ENCODE results near the gene ACP4. TPM values are rescaled to one million over a fixed set of nuclear protein-coding genes. Genes with fewer than 3 reads are reported as not detected.

The ACP4 gene, protein sequence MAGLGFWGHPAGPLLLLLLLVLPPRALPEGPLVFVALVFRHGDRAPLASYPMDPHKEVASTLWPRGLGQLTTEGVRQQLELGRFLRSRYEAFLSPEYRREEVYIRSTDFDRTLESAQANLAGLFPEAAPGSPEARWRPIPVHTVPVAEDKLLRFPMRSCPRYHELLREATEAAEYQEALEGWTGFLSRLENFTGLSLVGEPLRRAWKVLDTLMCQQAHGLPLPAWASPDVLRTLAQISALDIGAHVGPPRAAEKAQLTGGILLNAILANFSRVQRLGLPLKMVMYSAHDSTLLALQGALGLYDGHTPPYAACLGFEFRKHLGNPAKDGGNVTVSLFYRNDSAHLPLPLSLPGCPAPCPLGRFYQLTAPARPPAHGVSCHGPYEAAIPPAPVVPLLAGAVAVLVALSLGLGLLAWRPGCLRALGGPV
- total RNA-seq: not detected in 2 replicates

GRCh38 chr19:50790396-50790795 lies at the start of gene ACP4:
Gene ACP4, plus strand, starts transcription at chr19:50790415. Its CDS starts 0 bp downstream, at chr19:50790415.

DNA sequence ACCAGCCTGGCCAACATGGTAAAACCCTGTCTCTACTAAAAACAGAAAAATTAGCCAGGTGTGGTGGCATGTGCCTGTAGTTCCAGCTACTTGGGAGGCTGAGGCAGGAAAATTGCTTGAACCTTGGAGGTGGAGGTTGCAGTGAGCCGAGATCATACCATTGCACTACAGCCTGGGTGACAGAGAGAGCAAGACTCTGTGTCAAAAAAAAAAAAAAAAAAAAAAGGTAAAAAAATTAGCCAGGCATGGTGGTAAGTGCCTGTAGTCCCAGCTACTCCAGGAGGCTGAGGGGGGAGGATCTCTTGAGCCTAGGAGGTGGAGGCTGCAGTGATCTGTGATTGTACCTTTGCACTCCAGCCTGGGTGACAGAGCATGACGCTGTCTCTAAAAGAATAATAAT lies 20.1 kb upstream of the ACP4 start, which contains the start of gene GPR32:
GPR32 (plus strand) TSS at position 301 of the 400 bp plus-strand sequence. CDS start 137 bp downstream, outside the sequence.

DNA sequence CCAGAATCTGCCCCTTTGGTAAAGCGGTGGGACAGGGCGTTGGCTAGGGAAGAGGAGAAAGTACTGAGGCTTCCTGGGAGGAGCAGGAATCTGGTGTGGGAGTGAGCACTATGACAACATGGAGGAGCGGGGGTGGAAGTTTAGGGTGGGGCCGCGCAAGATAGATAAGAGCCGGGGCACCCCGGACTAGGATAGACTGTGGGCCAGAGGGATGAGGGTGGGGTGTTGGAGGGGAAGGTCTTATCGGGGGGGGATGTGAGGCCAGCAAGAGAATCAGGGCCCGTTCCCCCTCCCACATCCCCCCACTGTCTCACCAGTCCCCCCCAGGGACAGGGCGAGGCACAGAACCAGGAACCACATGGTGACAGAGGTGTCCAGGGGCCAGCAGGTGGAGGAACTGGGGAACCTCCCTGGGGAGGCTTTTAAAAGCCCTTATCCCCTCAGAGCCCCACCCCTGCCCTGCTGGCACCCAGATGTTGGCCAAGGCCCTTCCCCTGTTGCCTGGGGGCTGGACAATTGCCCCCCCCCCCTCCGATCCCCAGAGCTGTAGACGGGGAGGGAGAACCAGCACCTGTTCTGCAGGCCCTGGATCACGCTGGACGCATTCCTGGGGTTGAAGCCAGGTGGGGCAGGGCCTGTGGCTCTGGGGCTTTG lies 33.3 kb downstream of the ACP4 start, which contains the start of gene KLK1:
KLK1 (minus strand) TSS at position 399 of the 654 bp plus-strand sequence; CDS start at position 360, 39 bp downstream.

DNA sequence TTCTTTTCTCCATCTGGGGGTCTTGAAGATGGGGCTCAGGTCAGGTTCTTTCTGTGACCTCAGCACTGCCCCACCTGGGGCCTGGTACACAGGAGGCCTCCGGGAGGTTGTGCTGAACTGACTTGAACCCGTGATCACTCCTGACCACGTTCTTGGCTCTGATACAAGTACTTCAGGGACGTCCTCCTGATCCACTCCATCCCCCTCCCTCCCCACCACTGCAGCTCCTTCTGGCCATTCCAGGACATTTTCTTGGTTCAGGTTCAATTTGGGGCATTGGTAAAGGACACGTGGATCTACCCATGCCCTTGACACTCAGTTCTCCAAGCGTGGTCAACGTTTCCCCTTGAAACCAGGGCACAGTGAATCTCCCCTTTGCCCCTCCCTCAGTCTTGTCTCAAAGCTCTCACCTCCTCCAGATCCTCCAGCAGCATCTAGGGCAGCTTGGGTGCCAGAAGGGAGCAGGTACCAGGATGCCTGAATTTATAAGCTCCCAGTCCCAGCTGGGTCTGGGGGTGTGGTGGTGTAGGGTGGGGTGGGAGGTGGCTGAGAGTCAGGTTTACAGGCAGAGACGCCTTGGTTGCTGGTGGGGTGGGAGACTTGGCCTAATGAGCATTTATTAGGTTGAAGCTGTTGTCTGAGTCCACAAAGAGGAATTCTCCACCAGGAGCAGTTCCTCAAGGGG lies 43.0 kb downstream of the ACP4 start, which contains the start of gene KLK15:
KLK15 (minus strand) TSS at position 458 of the 685 bp plus-strand sequence. CDS start 2,082 bp downstream, outside the sequence.

Other genes with a start within 250 kb of the ACP4 start
- not detected in 2 replicates for gene LRRC4B, start 222.0 kb upstream of the ACP4 start, total RNA-seq
- gene SYT3, start 150.5 kb upstream of the ACP4 start, total RNA-seq: not detected in 2 replicates
- 0.68 TPM in 1 of 2 replicates, not detected in the other for gene C19orf81, start 141.0 kb upstream of the ACP4 start, total RNA-seq
- under 0.01 TPM in 1 of 2 replicates, not detected in the other for gene SHANK1, start 70.6 kb upstream of the ACP4 start, total RNA-seq
- gene CLEC11A, start 67.1 kb upstream of the ACP4 start, total RNA-seq: under 0.01 and 0.07 TPM in 2 replicates
- not detected in 2 replicates for gene GPR32, start 20.0 kb upstream of the ACP4 start, total RNA-seq
- gene KLK1, start 33.4 kb downstream of the ACP4 start, total RNA-seq: 0.14 TPM in 1 of 2 replicates, not detected in the other
- gene KLK15, start 43.2 kb downstream of the ACP4 start, total RNA-seq: not detected in 2 replicates
- gene KLK3, start 64.5 kb downstream of the ACP4 start, total RNA-seq: not detected in 2 replicates
- not detected in 2 replicates for gene KLK2, start 83.0 kb downstream of the ACP4 start, total RNA-seq
- not detected in 2 replicates for gene KLK4, start 121.0 kb downstream of the ACP4 start, total RNA-seq
- gene KLK5, start 162.6 kb downstream of the ACP4 start, total RNA-seq: 25.0 and 189 TPM in 2 replicates
- gene KLK6, start 179.2 kb downstream of the ACP4 start, total RNA-seq: 2.5 and 3.4 TPM in 2 replicates
- 15.0 and 22.9 TPM in 2 replicates for gene KLK7, start 193.5 kb downstream of the ACP4 start, total RNA-seq
- gene KLK8, start 211.2 kb downstream of the ACP4 start, total RNA-seq: 27.8 and 86.5 TPM in 2 replicates
- gene KLK10, start 229.3 kb downstream of the ACP4 start, total RNA-seq: 36.2 and 66.0 TPM in 2 replicates
- gene KLK11, start 236.2 kb downstream of the ACP4 start, total RNA-seq: 17.4 and 29.0 TPM in 2 replicates
- gene KLK12, start 244.6 kb downstream of the ACP4 start, total RNA-seq: 0.14 and 17.1 TPM in 2 replicates